HS-27A (cell line): ENCODE results near the gene WFS1.

Source experiments
- DNase-seq: peaks from one replicate; pipeline ENCODE4 v3.0.0-alpha.2; 2012; ENCODE audit warnings: low read depth, missing footprints

The WFS1 gene

DNA sequence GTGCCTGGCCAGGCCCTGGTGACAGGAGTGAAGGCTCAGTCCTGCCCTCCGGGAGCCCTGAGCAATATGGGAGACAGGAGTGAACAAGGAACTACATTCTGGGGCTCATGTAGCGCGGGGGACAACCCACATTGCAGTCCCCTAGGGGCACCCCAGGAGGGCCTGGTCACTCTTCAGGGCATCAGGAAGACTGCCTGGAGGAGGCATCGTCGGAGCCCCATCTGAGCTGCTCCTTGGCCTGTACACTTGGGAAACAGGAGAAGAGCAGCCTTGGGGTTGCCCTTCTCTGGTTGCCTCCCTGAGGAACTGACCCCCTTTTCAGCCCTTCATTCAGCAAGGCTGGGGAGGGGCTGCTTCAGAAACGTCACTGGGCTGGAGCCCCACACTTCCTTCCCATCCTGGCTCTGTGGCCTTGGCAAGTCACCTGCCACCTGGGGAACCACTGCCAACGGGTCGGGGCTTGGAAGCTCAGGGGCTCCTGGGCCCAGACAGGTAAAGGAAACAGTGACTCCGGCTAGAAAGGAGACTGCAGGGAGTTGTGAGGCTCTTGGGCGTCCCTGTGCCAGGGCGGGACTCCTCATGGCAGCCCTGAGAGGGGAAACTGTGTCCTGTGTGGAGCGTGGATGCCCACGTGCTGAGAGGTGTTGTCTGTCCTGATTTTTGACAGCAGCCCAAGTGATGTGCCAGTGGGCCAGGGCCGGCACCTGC, 10.1 kb downstream of the WFS1 start:
- no peak for DNase-seq

DNA sequence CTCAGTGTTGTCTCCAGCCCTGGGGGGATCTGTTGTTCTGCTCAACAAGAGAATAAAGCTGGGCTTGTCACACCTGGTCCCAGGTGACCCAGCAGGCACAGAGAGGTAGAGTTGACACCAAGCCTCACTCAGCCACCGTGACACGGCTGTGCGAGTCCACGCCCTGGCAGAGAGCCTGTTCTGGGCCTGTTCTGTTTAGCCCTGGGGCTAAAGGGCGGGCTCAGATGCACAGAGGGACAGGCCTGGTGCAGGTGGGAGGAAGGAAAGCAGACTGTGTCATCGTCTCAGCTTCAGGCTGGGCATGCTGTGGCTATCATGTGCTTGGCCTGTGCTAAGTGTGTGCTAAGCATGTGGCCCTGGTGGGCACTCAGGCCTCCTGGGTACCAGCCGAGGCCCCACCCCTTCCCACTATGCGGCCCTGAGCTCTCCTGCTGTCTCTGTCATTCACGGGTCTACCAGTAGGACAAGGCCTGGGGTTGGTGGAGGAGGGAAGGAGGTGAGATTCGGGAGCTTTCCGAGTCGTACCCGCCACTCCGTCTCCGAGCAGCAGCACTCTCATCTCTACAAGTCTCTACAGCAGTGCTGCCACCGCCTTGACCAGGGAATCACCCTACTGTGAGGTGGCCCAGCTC, 10.8 kb downstream of the WFS1 start:
- DNase-seq = no peak

DNA sequence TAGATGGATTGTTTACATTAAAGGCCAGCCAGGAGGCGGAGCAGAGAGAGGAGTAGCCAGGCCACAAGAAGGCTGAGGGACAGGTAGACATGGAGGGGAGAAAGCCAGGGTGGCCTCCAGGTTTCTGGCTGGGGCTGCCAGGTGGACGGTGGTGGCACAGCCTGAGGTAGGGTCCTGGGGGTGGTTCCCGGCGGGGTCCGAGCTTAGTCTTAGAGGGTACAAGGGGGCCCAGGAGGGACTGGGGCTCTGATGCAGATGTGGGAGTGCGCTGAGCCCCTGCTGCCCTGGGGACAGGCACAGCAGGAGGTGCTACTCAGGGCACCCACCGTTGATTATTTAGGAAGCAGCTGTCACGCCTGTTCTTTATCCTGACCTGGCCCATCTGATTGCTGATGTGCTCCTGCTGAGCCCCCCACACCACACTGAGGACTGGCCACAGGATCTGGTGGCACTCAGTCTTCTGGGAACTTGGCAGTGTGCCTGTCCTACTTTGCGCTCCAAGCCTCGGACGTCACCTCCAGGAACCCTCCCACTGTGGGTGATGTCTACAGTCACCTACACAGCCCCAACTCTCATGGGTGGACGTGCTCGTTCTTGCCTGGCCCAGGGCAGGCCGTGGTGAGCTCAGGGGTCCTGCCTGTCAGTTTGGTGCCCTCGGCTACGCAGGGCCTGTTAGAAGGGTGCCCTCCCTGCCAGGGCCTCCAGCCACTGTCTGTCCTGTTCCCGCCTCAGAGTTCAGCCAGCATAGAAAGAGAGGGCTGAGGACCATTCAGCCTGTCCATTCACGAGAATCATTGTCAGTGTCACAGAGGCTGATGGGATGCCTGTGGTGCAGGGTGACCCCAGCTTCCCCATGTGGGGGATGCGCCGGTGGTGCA, 12.0 kb downstream of the WFS1 start:
- no peak for DNase-seq

DNA sequence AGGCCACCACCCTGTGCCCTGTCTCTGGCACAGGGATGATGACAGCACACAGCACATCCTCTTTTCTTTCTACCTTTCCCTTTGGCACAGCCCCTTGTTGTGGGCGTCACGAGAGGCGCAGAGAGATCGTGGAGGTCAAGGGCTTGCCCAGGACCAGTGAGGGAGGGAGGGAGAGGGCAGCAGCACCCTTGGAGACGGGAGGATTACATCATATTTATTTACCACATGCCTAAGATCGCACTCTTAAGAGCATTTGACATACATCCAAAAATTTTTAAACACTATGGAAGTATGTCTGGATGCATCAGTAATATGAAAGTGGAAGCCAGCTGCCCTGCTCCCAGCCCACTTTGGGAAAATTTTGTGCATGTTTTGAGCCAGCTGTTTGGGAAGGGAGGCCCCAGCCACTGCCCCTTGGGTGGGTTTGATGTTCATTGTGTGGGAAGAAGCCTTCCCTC, 12.7 kb downstream of the WFS1 start:
- DNase-seq = no peak

DNA sequence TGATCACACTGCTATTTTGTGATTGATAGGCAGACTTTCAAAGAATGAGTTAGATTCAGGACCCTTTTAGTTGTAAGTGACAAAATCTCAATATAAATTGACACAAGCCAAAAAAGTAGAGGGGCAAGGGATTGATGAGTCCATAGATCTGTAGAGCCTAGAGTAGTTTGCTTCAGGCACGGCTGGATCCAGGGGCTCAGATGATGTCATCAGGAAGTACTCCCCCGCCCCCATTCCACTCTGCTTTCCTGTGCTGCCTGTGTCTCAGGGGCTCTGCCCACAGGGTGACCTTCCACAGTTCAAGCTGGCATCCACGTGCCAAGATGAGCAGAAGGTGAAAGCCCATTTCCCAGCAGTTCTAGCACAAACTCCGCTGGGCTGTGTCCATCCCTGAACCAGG, 13.6 kb downstream of the WFS1 start:
- no peak for DNase-seq

DNA sequence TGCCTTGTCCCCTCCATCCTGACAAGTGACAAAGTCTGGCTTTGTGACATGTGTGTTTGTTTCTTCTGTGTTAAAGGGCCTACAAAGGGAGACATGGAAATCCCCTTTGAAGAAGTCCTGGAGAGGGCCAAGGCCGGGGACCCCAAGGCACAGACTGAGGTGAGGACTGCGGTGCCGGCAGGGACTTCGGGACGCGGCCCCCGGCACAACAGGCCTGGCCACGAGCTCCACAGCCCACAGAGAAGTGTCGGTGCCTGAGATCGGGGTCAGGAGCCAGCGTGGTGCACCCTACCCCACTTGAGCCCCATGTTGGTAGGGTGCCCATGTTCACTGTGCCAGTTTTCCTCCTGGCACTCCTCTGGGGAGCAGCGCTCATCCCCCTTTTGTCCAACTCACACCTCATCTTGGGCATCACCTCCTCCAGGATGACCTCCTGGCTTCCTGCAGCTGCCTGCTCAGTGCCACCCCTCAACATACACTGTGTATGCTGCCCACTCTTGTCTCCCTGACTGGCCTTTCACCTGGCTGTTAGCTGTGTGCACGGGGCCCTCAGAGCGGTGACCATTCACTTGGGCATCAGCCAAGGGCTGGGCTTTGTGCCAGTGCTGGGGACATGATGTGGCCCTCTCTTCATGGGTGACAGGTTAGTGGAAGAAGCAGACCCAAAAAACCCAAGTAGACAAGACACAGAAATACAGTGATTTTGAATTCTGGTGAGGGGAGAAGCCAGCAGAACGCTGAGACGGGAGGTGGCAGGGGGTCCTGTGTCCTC, 17.6 kb downstream of the WFS1 start:
- DNase-seq = no peak

DNA sequence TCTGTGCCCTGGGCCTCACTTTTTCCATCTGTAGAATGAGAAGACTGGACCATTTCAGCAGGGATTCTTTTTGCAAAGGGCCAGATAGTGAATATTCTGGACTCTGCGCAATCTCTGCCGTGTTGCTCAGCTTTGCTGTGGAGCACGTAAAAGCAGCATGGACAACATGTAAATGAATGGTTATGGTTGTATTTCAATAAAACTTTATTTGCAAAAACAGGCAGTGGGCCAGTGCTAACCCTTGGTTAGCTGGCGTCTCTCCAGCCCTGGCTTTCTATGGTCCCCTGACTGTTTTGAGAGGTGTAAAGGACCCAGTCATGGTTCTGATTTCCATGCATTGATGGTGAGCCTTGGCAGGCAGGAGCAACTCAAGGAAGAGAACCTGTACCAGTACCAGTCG, 18.7 kb downstream of the WFS1 start:
- no peak for DNase-seq

DNA sequence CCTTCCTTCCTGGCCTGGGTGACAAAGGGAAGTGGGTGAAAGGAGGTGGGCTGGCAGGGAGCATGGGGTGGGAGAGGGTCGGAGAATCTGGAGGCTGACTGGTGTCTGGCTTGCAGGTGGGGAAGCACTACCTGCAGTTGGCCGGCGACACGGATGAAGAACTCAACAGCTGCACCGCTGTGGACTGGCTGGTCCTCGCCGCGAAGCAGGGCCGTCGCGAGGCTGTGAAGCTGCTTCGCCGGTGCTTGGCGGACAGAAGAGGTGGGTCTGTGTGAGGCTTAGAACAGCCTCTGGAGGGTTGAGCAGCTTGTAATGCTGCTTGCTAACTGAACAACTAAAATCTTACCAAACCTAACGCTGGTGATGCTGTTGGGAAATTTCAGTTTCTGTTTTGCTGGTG, 19.2 kb downstream of the WFS1 start:
- no peak for DNase-seq

DNA sequence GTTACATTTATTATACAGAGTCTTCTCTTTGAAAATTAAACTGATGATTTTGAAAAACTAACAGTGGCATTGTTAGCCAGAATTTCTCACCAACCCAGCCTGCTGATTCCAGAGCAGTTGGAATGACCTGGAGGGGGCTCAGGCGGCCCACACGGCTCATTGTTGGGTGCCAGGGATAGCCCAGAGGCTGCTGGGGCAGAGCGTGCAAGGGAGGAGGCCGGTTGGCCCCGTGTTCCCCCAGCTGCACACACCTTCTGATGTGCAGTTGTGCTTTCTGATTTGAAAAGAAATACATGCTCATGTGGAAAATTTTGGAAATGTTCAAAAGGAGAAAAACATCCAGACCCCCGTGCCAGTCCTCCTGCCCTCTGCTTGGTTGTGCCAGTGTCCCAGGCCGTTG, 20.6 kb downstream of the WFS1 start:
- no peak for DNase-seq

DNA sequence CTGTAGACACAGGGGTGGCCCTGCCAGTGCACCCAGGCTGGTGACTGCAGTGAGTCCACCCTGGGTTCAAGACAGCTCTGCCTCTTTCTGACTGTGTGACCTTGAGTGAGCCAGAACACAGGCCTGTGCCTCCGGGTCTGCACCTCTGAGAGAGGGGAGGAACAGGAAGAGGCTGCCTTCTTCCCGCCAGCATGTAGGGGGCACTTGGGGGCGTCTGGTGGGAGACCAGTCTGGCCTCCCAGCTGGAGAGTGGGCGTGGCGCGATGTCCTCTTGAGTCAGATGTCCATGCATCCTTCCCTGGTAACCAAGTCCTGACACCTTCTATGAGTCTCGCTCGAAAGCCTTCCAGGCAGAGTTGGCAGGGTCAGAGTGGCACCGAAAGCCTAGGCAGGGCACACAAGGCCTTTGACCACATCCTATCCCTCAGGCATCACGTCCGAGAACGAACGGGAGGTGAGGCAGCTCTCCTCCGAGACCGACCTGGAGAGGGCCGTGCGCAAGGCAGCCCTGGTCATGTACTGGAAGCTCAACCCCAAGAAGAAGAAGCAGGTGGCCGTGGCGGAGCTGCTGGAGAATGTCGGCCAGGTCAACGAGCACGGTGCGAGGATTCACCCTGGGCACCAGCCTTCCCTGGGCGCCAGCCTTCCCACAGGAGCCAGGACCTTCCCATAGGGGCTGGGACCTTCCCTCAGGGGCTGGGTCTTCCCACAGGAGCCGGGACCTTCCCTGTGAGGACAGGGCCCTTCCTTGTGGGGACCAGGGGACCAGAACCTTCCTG, 21.3 kb downstream of the WFS1 start:
- no peak for DNase-seq

DNA sequence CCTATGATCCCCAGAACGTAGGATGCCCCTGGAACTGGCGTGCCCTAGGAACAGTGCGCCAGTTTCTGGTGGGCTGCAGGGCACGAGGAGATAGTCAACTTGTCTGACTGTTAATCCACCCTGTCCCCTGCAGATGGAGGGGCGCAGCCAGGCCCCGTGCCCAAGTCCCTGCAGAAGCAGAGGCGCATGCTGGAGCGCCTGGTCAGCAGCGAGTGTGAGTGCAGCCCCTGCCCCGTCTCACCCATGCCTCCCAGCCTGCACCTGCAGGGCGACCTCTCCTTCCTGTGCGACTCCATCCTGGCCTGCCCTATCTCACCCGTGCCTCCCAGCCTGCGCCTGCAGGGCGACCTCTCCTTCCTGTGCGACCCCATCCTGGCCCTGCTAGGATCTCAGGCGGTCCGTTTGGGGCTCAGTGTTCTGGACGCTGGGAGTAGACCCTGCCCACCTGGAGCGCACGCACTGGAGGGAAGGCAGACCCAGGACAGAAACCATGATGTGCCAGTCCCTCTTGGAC, 22.2 kb downstream of the WFS1 start:
- DNase-seq = no peak

DNA sequence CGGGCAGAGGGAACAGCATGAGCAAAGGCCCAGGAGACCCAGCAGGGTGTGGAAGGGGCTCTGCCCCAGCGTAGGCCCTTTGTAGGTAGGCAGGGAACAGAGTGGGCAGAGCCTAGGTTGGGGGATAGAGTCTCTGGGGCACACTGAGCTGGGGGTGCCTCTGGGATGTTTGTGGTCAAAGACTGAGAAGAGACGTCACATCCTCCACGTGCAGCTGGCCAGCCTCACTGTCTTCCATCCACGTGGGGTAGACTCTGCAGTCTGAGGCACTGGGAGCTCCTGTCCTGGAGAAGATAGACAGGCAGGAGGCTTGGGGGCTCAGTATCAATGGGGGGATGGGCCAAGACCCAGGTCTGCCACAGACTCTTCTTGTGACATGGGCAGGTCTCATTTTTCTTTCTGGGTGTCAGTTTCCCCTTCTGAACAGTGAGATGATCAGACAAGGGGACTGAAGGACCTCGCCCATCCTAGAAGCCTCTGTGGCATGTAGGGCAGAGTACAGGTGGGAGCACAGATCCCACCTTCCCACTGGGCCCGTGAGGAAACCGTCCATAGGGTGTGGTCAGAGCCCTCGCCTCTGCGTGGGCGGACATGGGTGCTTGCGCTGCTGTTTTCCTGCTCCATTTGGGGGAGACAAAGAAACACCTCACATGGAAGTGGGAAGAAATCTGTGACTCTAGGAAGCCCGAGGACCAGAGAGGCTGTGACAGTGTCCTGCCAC, 22.9 kb downstream of the WFS1 start:
- no peak for DNase-seq

DNA sequence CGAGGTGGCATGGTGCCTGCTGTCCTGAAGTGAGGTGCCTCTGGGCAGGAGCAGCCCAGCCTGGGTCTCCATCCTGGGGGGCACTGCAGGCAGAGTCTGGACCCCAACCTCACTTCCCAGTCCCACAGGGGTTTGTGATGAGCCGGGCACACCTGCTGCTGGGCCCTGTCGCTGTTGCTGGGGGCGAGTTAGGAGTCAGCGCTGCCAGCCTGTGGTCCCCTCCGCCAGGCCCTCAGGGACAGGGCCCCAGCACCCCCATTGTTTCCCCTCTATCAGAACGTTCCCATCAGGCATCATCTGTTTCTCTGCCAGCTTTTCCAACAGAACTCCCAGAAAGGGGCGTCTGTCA, 23.4 kb downstream of the WFS1 start:
- no peak for DNase-seq

DNA sequence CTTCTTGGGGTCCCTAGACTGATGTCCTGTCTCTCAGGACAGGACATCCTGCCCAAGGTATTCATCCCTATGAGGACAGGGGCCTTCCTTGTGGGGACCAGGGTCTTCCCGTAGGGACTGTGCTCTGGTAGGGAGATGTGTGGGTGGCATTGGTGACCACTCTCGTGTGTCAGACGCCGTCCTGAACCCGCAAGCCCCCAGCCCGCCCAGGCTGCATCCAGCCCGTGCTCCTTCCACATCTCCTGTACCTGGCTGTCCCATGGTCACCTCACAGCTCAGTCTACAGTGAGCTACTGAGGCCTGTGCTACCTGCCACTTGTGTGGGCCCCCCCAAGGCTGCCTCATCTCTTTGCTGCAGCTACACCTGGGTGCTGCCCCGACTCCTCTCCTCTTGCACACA, 24.0 kb downstream of the WFS1 start:
- DNase-seq = no peak

DNA sequence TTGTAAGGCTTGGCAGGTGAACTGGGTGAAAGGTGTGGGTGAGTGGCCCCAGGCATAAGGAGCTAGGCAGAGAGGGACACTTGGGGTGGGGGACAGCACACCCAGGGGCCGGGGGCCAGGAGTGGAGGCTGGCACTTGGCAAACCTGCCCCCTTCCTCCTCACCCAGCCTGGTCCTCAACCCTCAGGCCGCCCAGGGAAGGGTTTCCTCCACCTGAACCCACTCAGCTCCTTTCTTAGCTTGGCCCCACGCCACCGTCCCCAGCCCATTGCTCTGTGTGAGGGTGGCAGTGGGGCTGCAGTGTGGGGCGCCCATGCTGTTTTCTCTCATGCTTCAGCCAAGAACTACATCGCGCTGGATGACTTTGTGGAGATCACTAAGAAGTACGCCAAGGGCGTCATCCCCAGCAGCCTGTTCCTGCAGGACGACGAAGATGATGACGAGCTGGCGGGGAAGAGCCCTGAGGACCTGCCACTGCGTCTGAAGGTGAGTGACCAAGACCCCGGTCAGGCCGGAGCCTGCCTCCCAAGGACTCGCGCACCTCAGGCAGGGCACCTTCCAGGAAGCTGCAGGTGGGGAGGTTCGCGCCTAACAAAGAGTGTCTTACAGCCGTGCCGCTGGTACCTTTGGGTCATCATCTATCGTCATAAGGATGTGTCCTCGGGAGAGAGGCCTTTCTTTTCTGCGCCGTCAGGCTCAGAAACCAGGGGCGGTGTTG, 25.2 kb downstream of the WFS1 start:
- no peak for DNase-seq

DNA sequence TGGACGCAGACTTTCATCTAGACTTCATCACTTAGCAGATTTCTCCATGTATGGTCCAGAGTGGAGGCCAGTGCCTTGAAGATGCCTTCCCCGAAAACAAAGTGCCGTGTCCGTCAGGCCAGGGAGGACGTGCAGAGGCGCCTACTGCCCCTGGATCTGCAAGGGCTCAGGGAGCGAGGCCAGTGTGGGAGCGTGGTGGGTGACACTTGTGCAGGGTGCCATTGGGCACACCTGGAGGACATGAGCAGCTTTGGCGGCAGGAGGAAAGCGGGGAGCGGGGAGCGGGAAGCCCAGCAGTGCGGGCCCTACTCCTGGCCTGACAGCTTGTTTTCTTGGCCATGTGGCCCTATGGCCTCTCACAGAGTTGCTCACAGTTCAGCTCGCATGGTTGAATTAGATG, 25.8 kb downstream of the WFS1 start:
- no peak for DNase-seq

DNA sequence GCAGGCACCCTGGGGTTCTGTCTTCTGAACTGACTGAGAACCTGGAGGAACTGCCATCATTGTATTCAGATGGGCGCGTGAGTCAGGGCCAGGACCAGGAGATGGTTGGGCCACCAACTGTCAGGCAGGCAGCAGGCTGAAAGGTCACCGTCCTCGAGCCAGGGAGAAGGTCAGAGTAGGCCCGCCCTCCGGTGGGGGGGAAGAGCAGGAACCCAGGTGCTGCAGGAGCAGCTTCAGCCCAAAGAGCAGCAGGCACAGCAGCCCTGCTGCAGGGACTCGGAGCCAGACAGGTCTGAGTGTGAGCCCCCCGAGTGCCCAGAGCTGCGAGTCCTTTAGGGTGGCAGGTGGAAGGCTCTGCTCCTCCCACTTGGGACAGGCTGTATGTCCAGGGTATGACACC, 26.4 kb downstream of the WFS1 start:
- no peak for DNase-seq

DNA sequence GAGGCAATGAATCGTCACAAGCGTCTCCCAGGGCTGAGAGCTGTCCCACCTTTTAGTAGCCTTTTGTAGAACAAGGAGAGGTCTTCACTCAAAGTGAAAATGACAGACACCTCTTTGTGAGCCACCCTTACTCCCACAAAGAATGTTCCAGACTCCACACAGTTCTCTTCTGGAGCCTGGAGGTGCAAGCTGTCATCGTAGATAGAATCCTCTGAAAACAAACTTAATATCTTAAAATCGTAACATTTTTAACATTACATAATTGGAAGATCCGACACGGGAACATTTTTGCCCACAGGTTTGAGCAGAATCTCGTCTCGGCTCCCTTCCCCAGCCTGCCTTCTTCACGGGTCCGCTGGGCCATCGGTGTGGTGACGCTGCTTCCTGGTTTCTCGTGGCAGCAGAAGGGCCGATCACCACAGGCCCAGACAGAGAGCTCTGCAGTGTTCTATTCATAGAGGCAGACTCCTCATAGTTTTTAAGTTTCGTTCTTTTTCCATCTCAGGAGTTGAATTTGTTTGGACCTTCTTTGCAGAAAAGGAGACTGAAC, 27.7 kb downstream of the WFS1 start:
- DNase-seq = no peak

DNA sequence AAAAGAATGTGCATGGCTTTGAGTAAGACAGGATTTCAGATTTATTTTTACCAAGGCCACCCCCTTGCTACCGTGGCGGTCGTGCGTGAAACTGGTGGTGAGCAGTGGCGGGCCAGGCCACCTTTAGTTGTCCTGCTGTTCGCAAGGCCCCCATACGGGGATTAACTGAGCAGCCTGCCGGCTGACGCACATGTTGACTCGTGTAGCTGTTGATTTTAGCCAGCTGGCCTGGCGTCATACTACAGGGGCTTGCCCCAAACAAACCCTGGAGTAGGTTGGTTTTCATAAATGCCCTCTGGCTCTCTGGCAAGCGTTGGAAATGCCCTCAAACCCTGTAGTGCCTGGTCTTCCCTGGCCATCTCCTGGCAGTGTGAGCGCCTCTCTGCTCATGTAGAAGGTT, 28.4 kb downstream of the WFS1 start:
- no peak for DNase-seq

DNA sequence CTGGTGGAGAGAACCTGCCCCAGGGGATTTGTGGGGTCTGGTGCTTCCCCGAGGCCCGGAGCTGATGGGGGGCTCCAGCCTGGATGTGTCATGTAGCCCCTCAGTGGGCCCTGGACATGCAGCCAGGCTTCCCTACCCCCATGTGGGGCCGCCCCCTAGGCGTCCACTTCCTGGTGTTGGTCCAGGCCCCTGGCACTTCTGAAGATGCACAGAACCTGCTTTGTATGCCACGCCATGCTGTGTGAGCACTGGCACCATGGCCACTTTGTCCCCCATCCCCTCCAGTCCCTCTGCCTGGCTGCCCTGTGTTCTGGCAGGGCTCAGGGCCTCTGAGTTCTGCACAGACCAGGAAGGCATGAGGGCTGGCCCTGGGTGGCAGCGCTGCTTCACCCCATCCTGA, 29.2 kb downstream of the WFS1 start:
- no peak for DNase-seq
